ENCODE data around the gene CHML.

DNA sequence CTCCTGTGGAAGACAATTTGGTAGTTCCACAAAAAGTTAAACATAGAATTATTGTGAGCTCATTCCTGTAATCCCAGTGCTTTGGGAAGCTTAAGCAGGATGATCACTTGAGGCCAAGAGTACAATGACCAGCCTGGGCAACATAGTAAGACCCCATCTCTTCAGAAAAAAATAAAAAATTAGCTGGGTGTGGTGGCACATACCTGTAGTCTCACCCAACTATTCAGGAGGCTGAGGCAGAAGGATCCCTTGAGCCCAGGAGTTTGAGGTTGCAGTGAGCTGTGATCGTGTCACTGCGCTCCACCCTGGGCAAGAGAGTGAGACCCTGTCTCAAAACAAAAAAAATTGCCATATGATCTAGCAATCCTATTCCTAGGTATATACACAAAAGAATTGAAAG lies 4.1 kb upstream of the CHML start:
- TF ChIP-seq, protein P1, sequence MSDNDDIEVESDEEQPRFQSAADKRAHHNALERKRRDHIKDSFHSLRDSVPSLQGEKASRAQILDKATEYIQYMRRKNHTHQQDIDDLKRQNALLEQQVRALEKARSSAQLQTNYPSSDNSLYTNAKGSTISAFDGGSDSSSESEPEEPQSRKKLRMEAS (IDR thresholded peaks at IDR 0.05), result no peak
- no peak for TF ChIP-seq EP300 (IDR thresholded peaks at IDR 0.05; ENCODE audit: borderline replicate concordance)

All from Ishikawa (cell line).